ENCODE data around the gene NIP7.
A peak's percentile ranks its signal among the peaks of the same experiment; 100 is the strongest.

NIP7 gene

DNA sequence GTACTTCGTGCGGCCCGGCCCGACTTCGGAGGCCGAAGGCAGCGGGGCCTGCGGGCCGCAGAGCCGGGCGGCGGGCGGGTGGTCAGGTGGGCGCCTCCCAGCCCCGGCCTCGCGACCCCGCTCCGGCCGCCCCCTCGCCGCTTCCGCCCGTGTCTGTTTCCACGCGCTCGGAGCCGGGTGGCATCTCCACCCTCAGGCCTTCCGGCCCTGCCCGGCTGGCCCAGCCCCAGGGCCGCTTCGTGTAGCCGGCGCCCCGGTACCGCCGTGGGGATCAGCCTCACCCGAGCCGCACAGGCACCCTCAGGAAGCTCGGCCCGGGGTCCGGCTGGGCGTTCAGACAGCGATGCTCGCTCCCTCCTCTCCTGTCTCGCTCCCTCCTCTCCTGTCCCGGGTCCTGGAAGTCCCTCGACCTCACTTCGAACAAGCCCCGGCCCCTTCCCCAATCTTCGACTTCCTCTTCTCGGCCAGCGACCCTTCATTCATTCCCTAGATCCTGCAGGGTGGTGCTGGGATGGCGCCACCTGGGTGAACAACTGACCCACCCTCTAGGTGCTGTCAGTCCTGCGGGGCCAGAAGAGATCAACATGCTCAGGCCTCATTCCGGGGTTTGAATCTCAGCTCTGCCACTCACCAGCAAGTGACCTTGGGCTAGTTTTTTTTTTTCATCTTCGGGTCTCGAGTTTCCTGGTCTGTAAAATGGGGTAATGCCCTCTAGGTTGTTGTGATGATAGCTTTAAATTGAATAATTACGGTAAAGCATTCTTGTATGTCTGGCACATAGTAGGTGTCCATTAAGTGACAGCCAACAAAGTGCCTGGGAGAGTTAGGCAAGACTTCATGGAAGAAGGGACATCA is 27.8 kb upstream of the NIP7 start:
- H3K9me3 Mint-ChIP-seq, result no peaks in the 10 kb centered on the region
- peaks cover 17% of the 10 kb centered on the region for H3K36me3 Mint-ChIP-seq
- H3K27ac Mint-ChIP-seq, result peak overlapping the region; percentile 92
- ATAC-seq, result peak; percentile 79
- peak overlapping the region; percentile 97 for H3K4me3 Mint-ChIP-seq
- peaks cover 34% of the 10 kb centered on the region for H3K4me1 Mint-ChIP-seq
- no peaks in the 10 kb centered on the region for H3K27me3 Mint-ChIP-seq

DNA sequence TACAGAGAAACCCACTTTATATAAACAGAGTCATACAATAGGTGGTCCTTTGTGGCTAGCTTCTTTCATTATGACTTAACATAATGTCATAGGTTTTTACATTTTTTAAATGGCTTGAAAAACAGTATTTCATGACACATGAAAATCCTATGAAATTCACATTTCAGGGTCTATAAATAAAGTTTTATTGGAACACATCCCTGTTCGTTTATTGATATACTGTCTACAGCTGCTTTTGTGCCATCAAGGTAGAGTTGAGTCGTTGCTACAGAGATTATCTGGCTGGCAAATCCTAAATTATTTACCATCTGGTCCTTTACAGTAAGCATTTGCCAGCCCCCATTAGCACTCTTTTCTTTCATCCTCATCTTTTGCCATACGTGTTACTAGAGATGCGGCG is 26.1 kb upstream of the NIP7 start:
- no peak for ATAC-seq
- H3K27ac Mint-ChIP-seq, result no peak overlapping the region
- H3K4me3 Mint-ChIP-seq, result peak overlapping the region; percentile 22
- H3K4me1 Mint-ChIP-seq, result peaks cover 34% of the 10 kb centered on the region
- no peaks in the 10 kb centered on the region for H3K9me3 Mint-ChIP-seq
- H3K27me3 Mint-ChIP-seq, result no peaks in the 10 kb centered on the region
- H3K36me3 Mint-ChIP-seq, result peaks cover 21% of the 10 kb centered on the region

DNA sequence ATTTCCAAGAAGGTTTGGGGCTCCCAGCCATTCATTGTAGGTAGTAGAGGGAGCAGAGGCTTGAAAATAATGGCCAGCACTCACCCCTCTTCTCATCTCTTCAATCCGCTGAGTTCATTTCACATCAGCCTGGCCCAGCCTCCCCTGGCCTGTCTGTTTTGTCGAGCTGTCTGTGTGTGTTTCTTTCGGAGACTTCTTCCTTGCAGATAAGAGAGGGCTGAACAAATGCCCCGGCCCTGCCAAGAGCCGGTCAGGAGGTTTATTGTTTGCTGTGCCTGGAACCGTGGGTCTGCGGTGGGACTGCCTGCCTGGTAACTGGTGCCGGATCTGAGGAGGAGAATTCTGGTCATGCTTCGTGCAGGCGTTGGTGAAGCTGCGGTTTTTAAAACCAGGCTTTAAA is 25.0 kb upstream of the NIP7 start:
- ATAC-seq, result no peak
- Mint-ChIP-seq H3K36me3 (peaks cover 24% of the 10 kb centered on the region), H3K9me3 (no peaks in the 10 kb centered on the region), H3K4me3 (no peak overlapping the region), H3K27me3 (no peaks in the 10 kb centered on the region), H3K4me1 (peaks cover 34% of the 10 kb centered on the region), H3K27ac (no peak overlapping the region)

- Mint-ChIP-seq H3K27me3 (no peaks in the 10 kb centered on the region), H3K4me1 (peaks cover 34% of the 10 kb centered on the region), H3K4me3 (no peak overlapping the region), H3K27ac (no peak overlapping the region), H3K9me3 (no peaks in the 10 kb centered on the region), H3K36me3 (peaks cover 28% of the 10 kb centered on the region)
- no peak for ATAC-seq
Observed at GRCh38 chr16:69315486-69316311, 23.9 kb upstream of the NIP7 start.

DNA sequence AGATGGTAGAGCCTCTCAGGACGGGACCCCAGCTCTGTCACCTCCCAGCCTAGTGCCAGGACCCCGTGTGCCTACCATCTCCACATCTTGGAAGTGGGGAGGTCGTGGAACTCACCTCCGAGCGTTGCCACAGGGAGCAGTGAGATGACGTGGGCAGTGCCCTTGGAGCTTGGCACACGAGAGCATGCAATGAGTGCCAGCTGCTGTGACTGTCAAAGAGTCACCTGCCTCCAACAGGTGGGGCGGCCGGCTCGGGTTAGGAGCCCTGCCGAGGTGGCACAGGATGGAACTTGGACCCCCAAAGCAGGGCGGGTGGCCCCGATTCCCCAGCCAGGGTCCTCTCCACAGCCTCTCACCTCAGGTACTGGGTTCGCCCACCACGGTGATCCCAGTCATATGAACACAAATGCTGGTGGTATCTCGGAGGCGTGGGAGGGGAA is 23.0 kb upstream of the NIP7 start:
- peaks cover 36% of the 10 kb centered on the region for H3K4me1 Mint-ChIP-seq
- no peak for ATAC-seq

DNA sequence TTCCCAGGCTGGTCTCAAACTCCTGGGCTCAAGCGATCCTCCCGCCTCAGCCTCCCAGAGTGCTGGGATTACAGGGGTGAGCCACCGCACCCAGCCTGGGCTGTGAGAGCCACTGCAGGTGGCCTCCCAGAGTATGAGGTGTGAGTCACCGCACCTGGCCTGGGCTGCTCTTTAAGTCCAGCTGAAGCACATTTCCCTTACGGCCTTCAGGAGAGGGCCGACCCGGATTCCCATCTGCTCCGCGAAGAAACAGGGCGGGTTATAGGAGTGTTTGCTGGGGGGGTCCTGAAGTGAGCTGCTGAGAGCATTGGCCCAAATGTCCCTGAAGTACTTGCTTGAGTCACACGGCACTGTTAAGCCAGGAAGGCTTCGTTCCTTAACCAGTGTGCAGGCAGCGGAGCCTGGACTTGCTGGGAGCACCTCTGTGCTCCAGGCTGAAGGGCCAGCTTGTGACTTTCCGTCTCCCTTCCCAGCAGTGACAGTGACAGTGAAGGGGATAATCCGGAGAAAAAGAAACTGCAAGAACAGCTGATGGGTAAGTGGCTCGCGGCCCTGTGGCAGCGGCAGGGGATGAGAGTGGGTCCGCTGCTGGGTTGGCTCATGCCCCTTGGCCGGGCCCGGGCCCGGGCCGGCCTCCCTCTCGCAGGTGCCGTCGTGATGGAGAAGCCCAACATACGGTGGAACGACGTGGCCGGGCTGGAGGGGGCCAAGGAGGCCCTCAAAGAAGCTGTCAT is 21.2 kb upstream of the NIP7 start:
- ATAC-seq, result no peak
- Mint-ChIP-seq H3K27me3 (no peaks in the 10 kb centered on the region), H3K27ac (no peak overlapping the region), H3K36me3 (peaks cover 45% of the 10 kb centered on the region), H3K4me3 (no peak overlapping the region), H3K4me1 (peaks cover 32% of the 10 kb centered on the region), H3K9me3 (no peaks in the 10 kb centered on the region)

More for the DNA sequence above, 23.0 kb upstream of the NIP7 start:
- H3K36me3 Mint-ChIP-seq, result peaks cover 36% of the 10 kb centered on the region
- H3K27ac Mint-ChIP-seq, result no peak overlapping the region
- no peaks in the 10 kb centered on the region for H3K9me3 Mint-ChIP-seq
- H3K4me3 Mint-ChIP-seq, result no peak overlapping the region
- no peaks in the 10 kb centered on the region for H3K27me3 Mint-ChIP-seq

DNA sequence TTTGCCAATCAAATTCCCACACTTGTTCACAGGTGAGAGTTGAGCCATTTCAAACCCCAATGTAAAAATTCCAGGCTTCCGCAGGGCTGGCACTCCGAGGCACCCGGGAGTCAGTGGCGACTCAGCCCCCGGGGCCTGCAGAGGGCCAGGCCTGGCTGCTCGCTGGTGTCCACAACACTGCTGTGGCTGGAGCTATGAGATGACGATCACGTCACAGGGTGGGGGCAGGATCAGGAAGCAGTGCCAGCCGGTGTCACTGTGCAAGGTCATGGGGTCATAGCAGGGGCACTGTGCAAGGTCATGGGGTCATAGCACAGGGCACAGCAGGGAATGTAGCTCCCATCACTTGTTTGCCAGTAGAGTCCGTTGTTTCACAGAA is 20.7 kb upstream of the NIP7 start:
- Mint-ChIP-seq H3K9me3 (no peaks in the 10 kb centered on the region), H3K27me3 (no peaks in the 10 kb centered on the region), H3K36me3 (peaks cover 46% of the 10 kb centered on the region), H3K4me3 (no peak overlapping the region), H3K27ac (no peak overlapping the region), H3K4me1 (peaks cover 27% of the 10 kb centered on the region)
- no peak for ATAC-seq

DNA sequence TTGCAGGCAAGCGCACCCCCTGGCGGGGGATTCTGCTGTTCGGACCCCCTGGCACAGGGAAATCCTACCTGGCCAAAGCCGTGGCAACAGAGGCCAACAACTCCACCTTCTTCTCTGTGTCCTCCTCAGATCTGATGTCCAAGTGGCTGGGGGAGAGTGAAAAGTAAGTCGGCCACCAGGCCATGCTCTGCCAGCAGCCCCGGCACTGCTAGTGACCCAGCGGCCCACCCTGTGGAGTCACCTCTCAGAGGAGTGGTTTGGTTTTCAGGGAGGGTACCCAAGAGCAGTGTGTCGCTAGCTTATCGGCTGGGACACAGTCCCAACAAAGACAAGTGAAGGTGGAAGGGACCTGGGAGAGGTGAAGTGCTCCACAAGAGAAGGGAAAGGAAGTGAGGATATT is 20.2 kb upstream of the NIP7 start:
- Mint-ChIP-seq H3K4me3 (no peak overlapping the region), H3K27me3 (no peaks in the 10 kb centered on the region), H3K9me3 (no peaks in the 10 kb centered on the region), H3K27ac (no peak overlapping the region), H3K4me1 (peaks cover 27% of the 10 kb centered on the region), H3K36me3 (peaks cover 50% of the 10 kb centered on the region)
- no peak for ATAC-seq

DNA sequence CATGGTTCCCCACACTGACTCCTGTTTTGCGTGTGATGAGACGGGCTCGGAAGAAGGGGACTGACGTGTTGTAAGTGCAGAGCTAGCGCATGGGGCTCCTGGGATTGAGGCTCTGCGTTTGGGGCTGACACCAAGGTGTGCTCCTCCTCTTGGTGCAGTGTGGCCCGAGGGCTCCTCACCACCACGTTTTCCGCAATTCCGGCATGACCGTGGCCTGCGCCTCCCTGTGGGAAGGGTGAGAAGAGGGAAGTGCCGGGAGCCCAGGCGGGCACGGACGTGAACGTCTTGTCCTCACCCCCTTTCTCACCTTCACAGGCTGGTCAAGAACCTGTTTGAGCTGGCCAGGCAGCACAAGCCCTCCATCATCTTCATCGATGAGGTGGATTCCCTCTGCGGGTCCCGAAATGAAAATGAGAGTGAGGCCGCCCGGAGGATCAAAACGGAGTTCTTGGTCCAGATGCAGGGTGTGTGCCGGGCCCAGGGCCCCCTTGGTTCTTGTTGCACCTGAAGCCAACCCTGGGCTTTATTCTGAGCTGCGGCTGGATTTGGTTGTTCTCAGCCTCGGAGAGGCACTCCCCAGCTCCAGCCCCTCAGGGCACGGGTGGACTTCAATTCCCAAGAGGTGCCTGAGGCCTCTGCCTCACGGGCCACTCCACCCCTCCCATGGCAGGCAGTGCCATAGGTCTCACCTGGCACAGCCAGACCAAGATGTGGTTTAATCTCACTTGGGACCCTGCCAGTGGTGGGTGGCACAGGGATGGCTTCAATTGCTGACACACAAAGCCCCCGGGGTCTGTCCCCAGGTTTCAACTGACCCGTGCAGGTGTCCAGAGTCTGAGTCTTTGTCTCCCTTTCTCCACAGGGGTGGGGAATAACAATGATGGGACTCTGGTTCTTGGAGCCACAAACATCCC is 19.5 kb upstream of the NIP7 start:
- no peak overlapping the region for H3K4me3 Mint-ChIP-seq
- no peaks in the 10 kb centered on the region for H3K9me3 Mint-ChIP-seq
- H3K36me3 Mint-ChIP-seq, result peaks cover 53% of the 10 kb centered on the region
- H3K27ac Mint-ChIP-seq, result no peak overlapping the region
- no peaks in the 10 kb centered on the region for H3K27me3 Mint-ChIP-seq
- ATAC-seq, result no peak
- peaks cover 28% of the 10 kb centered on the region for H3K4me1 Mint-ChIP-seq

- no peaks in the 10 kb centered on the region for H3K9me3 Mint-ChIP-seq
- H3K36me3 Mint-ChIP-seq, result peaks cover 56% of the 10 kb centered on the region
- H3K27me3 Mint-ChIP-seq, result no peaks in the 10 kb centered on the region
- no peak overlapping the region for H3K27ac Mint-ChIP-seq
- peaks cover 30% of the 10 kb centered on the region for H3K4me1 Mint-ChIP-seq
- ATAC-seq, result no peak
- no peak overlapping the region for H3K4me3 Mint-ChIP-seq
Observed at GRCh38 chr16:69320740-69321073, 18.9 kb upstream of the NIP7 start.

DNA sequence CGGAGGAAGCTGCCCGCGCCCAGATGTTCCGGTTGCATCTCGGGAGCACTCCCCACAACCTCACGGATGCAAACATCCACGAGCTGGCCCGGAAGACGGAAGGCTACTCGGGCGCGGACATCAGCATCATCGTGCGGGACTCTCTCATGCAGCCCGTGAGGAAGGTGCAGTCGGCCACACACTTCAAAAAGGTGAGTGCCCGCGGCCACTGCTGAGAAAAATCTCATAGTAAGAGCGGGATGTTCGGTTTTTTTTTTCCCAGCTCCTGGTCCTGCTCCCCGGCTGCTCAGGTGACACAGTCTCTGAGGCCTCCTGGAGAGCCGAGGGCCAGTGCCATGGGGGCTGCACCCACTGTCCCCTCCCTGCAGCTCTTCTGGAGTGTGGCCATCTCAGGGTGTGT is 18.5 kb upstream of the NIP7 start:
- H3K4me3 Mint-ChIP-seq, result no peak overlapping the region
- peaks cover 56% of the 10 kb centered on the region for H3K36me3 Mint-ChIP-seq
- no peak overlapping the region for H3K27ac Mint-ChIP-seq
- H3K27me3 Mint-ChIP-seq, result no peaks in the 10 kb centered on the region
- no peaks in the 10 kb centered on the region for H3K9me3 Mint-ChIP-seq
- no peak for ATAC-seq
- peaks cover 31% of the 10 kb centered on the region for H3K4me1 Mint-ChIP-seq

- Mint-ChIP-seq H3K36me3 (peaks cover 50% of the 10 kb centered on the region), H3K27me3 (no peaks in the 10 kb centered on the region), H3K9me3 (no peaks in the 10 kb centered on the region), H3K4me1 (peaks cover 39% of the 10 kb centered on the region), H3K4me3 (no peak overlapping the region), H3K27ac (no peak overlapping the region)
- ATAC-seq, result no peak
Observed at GRCh38 chr16:69322343-69322742, 17.2 kb upstream of the NIP7 start.

DNA sequence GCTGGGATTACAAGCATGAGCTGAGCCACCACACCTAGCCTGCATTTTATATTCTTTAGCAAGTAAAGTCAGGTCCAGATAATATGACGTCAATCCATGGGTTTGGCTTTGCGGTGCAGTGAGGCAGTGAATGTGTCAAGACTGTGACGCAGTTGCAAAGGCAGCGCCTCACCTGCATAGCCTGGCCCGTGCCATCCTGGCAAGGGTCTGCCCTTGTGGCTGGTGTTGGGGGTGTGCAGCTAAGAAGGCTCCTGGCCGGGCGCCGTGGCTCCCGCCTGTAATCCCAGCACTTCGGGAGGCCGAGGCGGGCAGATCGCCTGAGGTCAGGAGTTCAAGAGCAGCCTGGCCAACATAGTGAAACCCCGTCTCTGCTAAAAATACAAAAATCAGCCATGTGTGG is 16.2 kb upstream of the NIP7 start:
- peaks cover 43% of the 10 kb centered on the region for H3K4me1 Mint-ChIP-seq
- ATAC-seq, result no peak
- peaks cover 50% of the 10 kb centered on the region for H3K36me3 Mint-ChIP-seq
- no peak overlapping the region for H3K27ac Mint-ChIP-seq
- H3K27me3 Mint-ChIP-seq, result no peaks in the 10 kb centered on the region
- H3K4me3 Mint-ChIP-seq, result no peak overlapping the region
- H3K9me3 Mint-ChIP-seq, result no peaks in the 10 kb centered on the region

DNA sequence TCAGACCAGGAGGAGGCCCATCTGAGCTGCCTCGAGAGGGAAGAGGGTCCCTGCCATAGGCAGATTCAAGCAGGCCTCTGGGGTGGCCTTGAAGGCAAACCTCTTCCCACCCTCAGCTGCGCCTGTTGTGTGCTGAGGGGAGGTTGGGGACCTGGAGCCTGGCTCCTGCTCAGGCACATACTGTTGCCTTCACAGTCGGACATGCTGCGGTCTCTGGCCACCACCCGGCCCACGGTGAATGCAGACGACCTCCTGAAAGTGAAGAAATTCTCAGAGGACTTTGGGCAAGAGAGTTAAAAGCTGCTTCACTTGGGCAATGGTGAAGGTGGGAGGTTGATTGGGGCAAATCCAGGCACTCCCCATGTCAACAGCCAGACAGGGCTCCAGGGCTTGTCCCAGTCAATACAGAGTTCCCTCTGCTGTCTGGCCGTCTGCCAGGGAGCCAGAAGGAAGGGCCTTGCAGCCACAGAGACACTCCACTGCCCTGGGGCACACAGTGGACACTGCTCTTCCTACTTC is 15.5 kb upstream of the NIP7 start:
- Mint-ChIP-seq H3K27me3 (no peaks in the 10 kb centered on the region), H3K9me3 (no peaks in the 10 kb centered on the region), H3K4me3 (no peak overlapping the region), H3K27ac (peak overlapping the region; percentile 30), H3K36me3 (peaks cover 50% of the 10 kb centered on the region), H3K4me1 (peaks cover 49% of the 10 kb centered on the region)
- ATAC-seq, result no peak
